Measurements from ENCODE around the gene SVIL. TPM values are rescaled to one million over a fixed set of nuclear protein-coding genes. Genes with fewer than 3 reads are reported as not detected.
"Not testable (repeated sequence)": the region's sequence is repeated elsewhere in the genome, so short reads cannot be mapped to it uniquely, and the experiment has no call there.

Gene SVIL
- total and polyA plus RNA-seq, 4 donors = 68.4 to 374 (median 211) TPM

DNA sequence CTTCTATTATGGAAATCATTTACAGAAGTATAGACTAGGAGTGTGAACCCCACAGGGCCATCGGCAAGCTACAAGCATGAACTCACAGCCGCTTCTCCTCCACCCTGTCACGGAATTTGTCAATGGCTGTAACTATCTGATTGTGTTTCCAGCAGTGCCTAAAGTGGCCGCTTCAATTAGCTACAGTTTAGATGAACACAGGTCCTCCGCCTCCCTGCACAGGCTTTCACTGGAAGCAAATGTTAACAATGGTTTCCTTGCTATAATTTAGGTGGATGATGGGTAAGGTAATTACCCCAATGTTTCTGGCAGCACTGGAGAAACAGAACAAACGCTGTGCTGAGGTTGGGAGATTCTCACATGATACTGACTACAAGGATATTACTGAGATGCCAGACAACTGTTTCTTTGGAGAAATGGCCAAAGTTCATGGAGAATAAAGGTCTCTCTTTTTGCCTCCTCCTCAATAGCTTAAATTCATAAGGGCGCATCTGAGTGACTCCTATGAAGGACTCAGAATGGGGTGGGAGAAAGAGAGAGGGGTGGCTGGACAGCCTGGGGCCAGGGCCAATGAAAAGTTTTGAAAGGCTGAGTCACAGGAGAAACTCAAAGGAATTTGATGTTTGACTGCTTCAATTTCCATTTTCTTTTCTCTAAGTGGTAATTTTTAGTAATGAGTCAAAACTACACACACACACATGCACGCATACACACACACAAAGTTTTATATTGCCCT lies 78.9 kb downstream of the SVIL start:
- H3K36me3 ChIP-seq (ENCODE audit: control insufficient read depth in 1 of 2, insufficient read depth in 2 of 2, low read length in 1 of 2) = peaks cover 0 to 7% of the 10 kb centered on the region in 2 donors
- intact Hi-C loops (cut with DNase I) = no loop called here
- peak overlapping the region; percentile 75 to 90 for H3K27ac ChIP-seq (ENCODE audit: low read depth in 1 of 2, low read length in 2 of 2)
- no peaks in the 10 kb centered on the region for H3K27me3 ChIP-seq (ENCODE audit: control insufficient read depth in 1 of 2, insufficient read depth in 2 of 2, low read length in 1 of 2)
- ATAC-seq (ENCODE audit: low FRiP score) = peak; percentile 71
- no peaks in the 10 kb centered on the region for H3K9me3 ChIP-seq (ENCODE audit: control insufficient read depth, low read length)
- H3K4me1 ChIP-seq (ENCODE audit: control insufficient read depth in 1 of 2, insufficient read depth in 2 of 2, low read length in 2 of 2) = peaks cover 5 to 7% of the 10 kb centered on the region in 2 donors
- no peak for DNase-seq
- 35 to 38% methylated on average over 8 of the region's 8 CpGs for WGBS, 2 donors
- no peak overlapping the region for H3K4me3 ChIP-seq (ENCODE audit: low read length in 2 of 2)

DNA sequence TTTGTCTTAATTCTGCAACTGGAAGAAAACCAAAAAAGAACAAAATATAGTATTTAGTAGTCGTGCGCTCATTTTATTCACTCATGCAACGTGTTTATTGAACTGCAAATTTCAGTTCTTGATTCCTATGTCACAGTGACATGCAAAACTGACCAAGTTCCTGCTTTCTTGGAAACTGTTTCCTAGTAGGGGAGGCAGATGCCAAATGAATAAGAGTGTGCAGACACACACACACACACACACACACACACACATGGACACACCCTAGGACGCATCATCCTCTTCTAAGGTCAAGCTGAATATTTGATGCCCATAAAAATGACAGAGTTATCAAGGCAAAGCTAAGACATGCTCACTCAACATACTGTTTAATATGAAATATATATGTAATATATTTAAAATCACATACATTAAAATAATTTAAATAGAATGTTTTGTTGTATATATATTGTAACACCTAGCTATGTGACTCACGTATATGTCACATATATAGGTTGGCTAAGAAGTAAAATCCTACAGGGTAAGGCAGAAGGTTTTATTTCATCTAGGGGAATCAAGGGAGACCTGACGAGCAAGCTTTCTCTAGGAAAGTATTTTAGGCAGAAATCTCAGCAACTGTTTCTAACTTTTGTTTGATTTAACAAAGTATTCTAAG lies 79.6 kb downstream of the SVIL start:
- WGBS, 2 donors = 65% methylated on average over 6 of the region's 6 CpGs
- ATAC-seq (ENCODE audit: low FRiP score) = no peak
- DNase-seq = no peak
- Histone ChIP-seq H3K4me1 (ENCODE audit: control insufficient read depth in 1 of 2, insufficient read depth in 2 of 2, low read length in 2 of 2) (peaks cover 5 to 7% of the 10 kb centered on the region in 2 donors), H3K27me3 (ENCODE audit: control insufficient read depth in 1 of 2, insufficient read depth in 2 of 2, low read length in 1 of 2) (no peaks in the 10 kb centered on the region), H3K4me3 (ENCODE audit: low read length in 2 of 2) (no peak overlapping the region), H3K9me3 (ENCODE audit: control insufficient read depth, low read length) (no peaks in the 10 kb centered on the region), H3K36me3 (ENCODE audit: control insufficient read depth in 1 of 2, insufficient read depth in 2 of 2, low read length in 1 of 2) (peaks cover 0 to 10% of the 10 kb centered on the region in 2 donors), H3K27ac (ENCODE audit: low read depth in 1 of 2, low read length in 2 of 2) (no peak overlapping the region)
- intact Hi-C loops (cut with DNase I) = no loop called here

DNA sequence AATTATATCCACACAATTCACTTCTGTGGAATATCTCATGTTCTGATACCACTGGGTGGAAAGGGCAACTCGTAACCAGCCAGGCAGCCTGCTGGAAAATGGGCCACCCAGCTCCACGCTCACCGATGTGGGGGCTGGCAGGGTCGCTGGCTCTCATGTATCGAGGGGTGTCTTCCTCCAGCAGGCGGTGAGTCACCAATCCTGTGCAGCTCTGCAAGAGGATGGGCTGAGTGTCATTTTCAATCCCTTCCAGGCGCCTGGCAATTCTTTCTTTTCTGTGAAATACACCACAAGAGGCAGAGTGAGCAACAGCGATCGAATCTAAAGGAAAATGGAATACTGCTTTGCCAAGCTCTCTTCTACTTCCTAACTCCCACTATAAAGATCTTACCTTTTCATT lies 80.1 kb downstream of the SVIL start:
- DNase-seq = no peak
- H3K9me3 ChIP-seq (ENCODE audit: control insufficient read depth, low read length) = no peaks in the 10 kb centered on the region
- intact Hi-C loops (cut with DNase I) = no loop called here
- no peak overlapping the region for H3K27ac ChIP-seq (ENCODE audit: low read depth in 1 of 2, low read length in 2 of 2)
- no peaks in the 10 kb centered on the region for H3K27me3 ChIP-seq (ENCODE audit: control insufficient read depth in 1 of 2, insufficient read depth in 2 of 2, low read length in 1 of 2)
- 86 to 89% methylated on average over 9 of the region's 9 CpGs for WGBS, 2 donors
- H3K36me3 ChIP-seq (ENCODE audit: control insufficient read depth in 1 of 2, insufficient read depth in 2 of 2, low read length in 1 of 2) = peaks cover 0 to 10% of the 10 kb centered on the region in 2 donors
- ATAC-seq (ENCODE audit: low FRiP score) = peak; percentile 23
- no peak overlapping the region for H3K4me3 ChIP-seq (ENCODE audit: low read length in 2 of 2)
- peaks cover 5 to 7% of the 10 kb centered on the region in 2 donors for H3K4me1 ChIP-seq (ENCODE audit: control insufficient read depth in 1 of 2, insufficient read depth in 2 of 2, low read length in 2 of 2)

DNA sequence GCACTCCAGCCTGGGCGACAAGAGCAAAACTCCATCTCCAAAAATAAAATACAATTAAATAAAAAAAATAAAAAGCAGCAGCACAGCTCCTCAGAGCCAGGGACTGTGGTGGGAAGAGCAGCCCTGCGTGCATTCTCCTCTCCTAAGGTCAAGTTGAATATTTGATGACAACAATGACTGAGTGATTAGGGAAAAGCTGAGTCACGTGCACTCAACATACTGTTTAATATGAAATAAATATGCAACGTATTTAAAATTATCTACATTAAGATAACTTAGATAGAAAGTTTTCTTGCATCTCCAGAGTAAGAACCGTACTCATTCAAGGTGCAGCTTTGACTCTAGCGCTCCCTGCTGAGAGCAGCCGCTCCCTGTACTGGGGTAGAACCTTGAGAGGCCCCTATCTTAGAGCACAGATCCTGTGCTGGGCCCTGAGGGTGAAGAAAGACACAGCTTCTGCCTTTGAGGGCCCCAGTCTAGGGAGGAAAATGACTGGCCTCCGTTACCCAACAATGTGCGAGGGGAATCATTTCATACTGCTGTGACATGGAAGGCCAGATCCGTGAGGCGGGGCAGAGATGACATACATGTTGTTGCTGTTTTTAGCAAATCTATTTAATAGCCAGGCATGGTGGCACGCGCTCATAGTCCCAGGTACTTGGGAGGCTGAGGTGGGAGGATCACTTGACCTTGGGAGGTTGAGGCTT lies 81.1 kb downstream of the SVIL start:
- no peak for DNase-seq
- H3K36me3 ChIP-seq (ENCODE audit: control insufficient read depth in 1 of 2, insufficient read depth in 2 of 2, low read length in 1 of 2) = peaks cover under 1 to 10% of the 10 kb centered on the region in 2 donors
- intact Hi-C loops (cut with DNase I) = no loop called here
- no peaks in the 10 kb centered on the region for H3K9me3 ChIP-seq (ENCODE audit: control insufficient read depth, low read length)
- H3K4me3 ChIP-seq (ENCODE audit: low read length in 2 of 2) = no peak overlapping the region
- no peak for ATAC-seq (ENCODE audit: low FRiP score)
- WGBS, 2 donors = 80 to 81% methylated on average over 13 of the region's 13 CpGs
- H3K4me1 ChIP-seq (ENCODE audit: control insufficient read depth in 1 of 2, insufficient read depth in 2 of 2, low read length in 2 of 2) = peaks cover 5 to 7% of the 10 kb centered on the region in 2 donors
- no peaks in the 10 kb centered on the region for H3K27me3 ChIP-seq (ENCODE audit: control insufficient read depth in 1 of 2, insufficient read depth in 2 of 2, low read length in 1 of 2)
- H3K27ac ChIP-seq (ENCODE audit: low read depth in 1 of 2, low read length in 2 of 2) = peak overlapping the region in 1 of 2 donors; percentile 17

DNA sequence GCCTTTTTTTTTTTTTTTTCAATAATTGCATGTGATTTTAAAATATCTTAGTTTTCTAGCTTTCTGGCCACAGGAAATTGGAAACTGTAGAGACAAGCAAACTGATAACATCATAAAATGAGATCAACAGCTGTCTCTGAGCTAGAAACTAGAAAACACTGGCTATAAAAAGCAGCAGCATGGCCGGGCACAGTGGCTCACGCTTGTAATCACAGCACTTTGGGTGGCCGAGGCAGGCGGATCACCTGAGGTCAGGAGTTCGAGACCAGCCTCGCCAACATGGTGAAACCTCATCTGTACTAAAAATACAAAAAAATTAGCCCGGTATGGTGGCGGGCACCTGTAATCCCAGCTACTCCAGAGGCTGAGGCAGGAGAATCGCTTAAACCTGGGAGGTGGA lies 81.7 kb downstream of the SVIL start:
- H3K4me3 ChIP-seq (ENCODE audit: low read length in 2 of 2); H3K27ac ChIP-seq (ENCODE audit: low read depth in 1 of 2, low read length in 2 of 2); H3K4me1 ChIP-seq (ENCODE audit: control insufficient read depth in 1 of 2, insufficient read depth in 2 of 2, low read length in 2 of 2); DNase-seq; ATAC-seq (ENCODE audit: low FRiP score); intact Hi-C loops (cut with DNase I); H3K9me3 ChIP-seq (ENCODE audit: control insufficient read depth, low read length); H3K27me3 ChIP-seq (ENCODE audit: control insufficient read depth in 1 of 2, insufficient read depth in 2 of 2, low read length in 1 of 2): not testable (repeated sequence)
- peaks cover 4 to 10% of the 10 kb centered on the region in 2 donors for H3K36me3 ChIP-seq (ENCODE audit: control insufficient read depth in 1 of 2, insufficient read depth in 2 of 2, low read length in 1 of 2)
- 88 to 92% methylated on average over 9 of the region's 9 CpGs for WGBS, 2 donors

DNA sequence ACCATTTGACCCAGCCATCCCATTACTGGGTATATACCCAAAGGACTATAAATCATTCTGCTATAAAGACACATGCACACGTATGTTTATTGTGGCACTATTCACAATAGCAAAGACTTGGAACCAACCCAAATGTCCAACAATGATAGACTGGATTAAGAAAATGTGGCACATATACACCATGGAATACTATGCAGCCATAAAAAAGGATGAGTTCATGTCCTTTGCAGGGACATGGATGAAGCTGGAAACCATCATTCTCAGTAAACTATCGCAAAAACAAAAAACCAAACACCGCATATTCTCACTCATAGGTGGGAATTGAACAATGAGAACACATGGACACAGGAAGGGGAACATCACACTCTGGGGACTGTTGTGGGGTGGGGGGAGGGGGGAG lies 85.3 kb downstream of the SVIL start:
- H3K4me1 ChIP-seq (ENCODE audit: control insufficient read depth in 1 of 2, insufficient read depth in 2 of 2, low read length in 2 of 2); H3K9me3 ChIP-seq (ENCODE audit: control insufficient read depth, low read length); H3K4me3 ChIP-seq (ENCODE audit: low read length in 2 of 2); DNase-seq; H3K27ac ChIP-seq (ENCODE audit: low read depth in 1 of 2, low read length in 2 of 2); intact Hi-C loops (cut with DNase I); ATAC-seq (ENCODE audit: low FRiP score); H3K27me3 ChIP-seq (ENCODE audit: control insufficient read depth in 1 of 2, insufficient read depth in 2 of 2, low read length in 1 of 2); H3K36me3 ChIP-seq (ENCODE audit: control insufficient read depth in 1 of 2, insufficient read depth in 2 of 2, low read length in 1 of 2): not testable (repeated sequence)
- 100% methylated on average over 2 of the region's 3 CpGs for WGBS, 2 donors

DNA sequence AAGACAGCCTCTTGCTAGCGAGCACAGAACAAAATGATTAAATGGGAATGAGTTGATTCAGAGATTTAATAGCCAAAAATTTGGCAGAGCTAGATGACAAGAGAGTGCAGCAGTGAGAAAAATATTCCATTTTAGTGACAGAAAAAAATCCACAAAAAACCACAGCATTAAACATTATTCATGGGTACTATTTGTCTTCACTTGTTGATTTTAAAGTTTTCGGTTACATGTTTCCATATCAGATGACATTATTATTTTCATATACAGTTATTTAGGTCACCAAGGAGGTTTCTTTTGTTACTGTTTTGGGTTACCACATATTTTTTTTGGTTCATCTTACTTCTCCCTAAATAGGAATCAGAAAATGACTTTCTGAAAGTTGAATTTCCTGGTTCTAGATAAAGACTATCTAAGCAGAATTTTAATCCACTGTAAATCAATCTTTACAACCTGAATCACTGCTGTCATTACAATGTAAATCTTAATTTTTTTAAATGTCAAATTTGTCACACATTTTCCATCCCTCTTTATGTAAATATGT lies 87.9 kb downstream of the SVIL start:
- Histone ChIP-seq H3K9me3 (ENCODE audit: control insufficient read depth, low read length) (no peaks in the 10 kb centered on the region), H3K27me3 (ENCODE audit: control insufficient read depth in 1 of 2, insufficient read depth in 2 of 2, low read length in 1 of 2) (no peaks in the 10 kb centered on the region), H3K27ac (ENCODE audit: low read depth in 1 of 2, low read length in 2 of 2) (no peak overlapping the region), H3K4me3 (ENCODE audit: low read length in 2 of 2) (no peak overlapping the region), H3K4me1 (ENCODE audit: control insufficient read depth in 1 of 2, insufficient read depth in 2 of 2, low read length in 2 of 2) (peaks cover 3 to 12% of the 10 kb centered on the region in 2 donors), H3K36me3 (ENCODE audit: control insufficient read depth in 1 of 2, insufficient read depth in 2 of 2, low read length in 1 of 2) (peaks cover 4 to 5% of the 10 kb centered on the region in 2 donors)
- DNase-seq (no peak), ATAC-seq (ENCODE audit: low FRiP score) (no peak)
- WGBS, 2 donors = 32% methylated on average over 2 of the region's 2 CpGs
- intact Hi-C loops (cut with DNase I) = no loop called here

DNA sequence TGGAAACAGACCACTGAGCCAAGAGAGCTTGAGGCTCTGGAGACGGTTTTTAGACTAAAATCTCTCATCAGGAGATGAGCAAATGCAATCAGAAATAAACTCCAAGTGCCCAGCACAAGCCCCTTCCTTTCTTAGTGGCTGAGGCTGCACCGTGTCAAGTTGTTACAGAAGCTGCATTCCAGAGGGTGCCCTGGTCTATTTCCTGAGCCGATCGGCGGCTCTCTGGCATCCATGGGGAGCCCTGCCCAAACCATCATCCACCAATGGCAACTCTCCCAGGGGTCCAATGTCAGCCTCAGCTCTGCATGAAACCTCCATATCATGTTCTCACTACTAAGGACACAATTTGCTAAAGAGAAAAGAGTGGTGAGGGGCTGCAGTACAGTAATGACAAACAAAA lies 89.6 kb downstream of the SVIL start:
- peaks cover 0 to 4% of the 10 kb centered on the region in 2 donors for H3K36me3 ChIP-seq (ENCODE audit: control insufficient read depth in 1 of 2, insufficient read depth in 2 of 2, low read length in 1 of 2)
- ATAC-seq (ENCODE audit: low FRiP score) (no peak), DNase-seq (no peak)
- H3K27me3 ChIP-seq (ENCODE audit: control insufficient read depth in 1 of 2, insufficient read depth in 2 of 2, low read length in 1 of 2) = no peaks in the 10 kb centered on the region
- H3K9me3 ChIP-seq (ENCODE audit: control insufficient read depth, low read length) = no peaks in the 10 kb centered on the region
- 2 to 6% methylated on average over 5 of the region's 5 CpGs for WGBS, 2 donors
- peaks cover 3 to 12% of the 10 kb centered on the region in 2 donors for H3K4me1 ChIP-seq (ENCODE audit: control insufficient read depth in 1 of 2, insufficient read depth in 2 of 2, low read length in 2 of 2)
- no peak overlapping the region for H3K4me3 ChIP-seq (ENCODE audit: low read length in 2 of 2)
- H3K27ac ChIP-seq (ENCODE audit: low read depth in 1 of 2, low read length in 2 of 2) = peak overlapping the region in 1 of 2 donors; percentile 56
- intact Hi-C loops (cut with DNase I) = no loop called here
